ENCODE results near the gene ZNF787.
A peak's percentile ranks its signal among the peaks of the same experiment; 100 is the strongest.

ZNF787 gene

GRCh38 chr19:56080669-56081401 lies 40.3 kb downstream of the ZNF787 start:
- TF ChIP-seq CTCF (IDR thresholded peaks at IDR 0.05) = peak; percentile 32 to 47
- H3K27ac ChIP-seq = no peak overlapping the region
- intact Hi-C loops (cut with DNase I; ENCODE audit: low total_unique reads) = loop anchor here (5.0 kb wide), 1 partner anchor 91 kb away; no protein-coding TSS in a partner anchor

GRCh38 chr19:56079609-56080008 lies 41.5 kb downstream of the ZNF787 start:
- Histone ChIP-seq H3K4me1 (peaks cover 0 to 11% (median 8%) of the 10 kb centered on the region in 4 donors), H3K4me3 (no peak overlapping the region), H3K9me3 (no peaks in the 10 kb centered on the region), H3K27me3 (peaks cover 0 to 6% of the 10 kb centered on the region in 2 donors), H3K27ac (no peak overlapping the region), H3K36me3 (no peaks in the 10 kb centered on the region)
- no peak for DNase-seq
- intact Hi-C loops (cut with DNase I; ENCODE audit: low total_unique reads) = loop anchor here (5.0 to 10.0 kb wide), 2 partner anchors 93 to 265 kb away; no protein-coding TSS in a partner anchor
- no peak for TF ChIP-seq CTCF (IDR thresholded peaks at IDR 0.05)

More at GRCh38 chr19:56080669-56081401, 40.3 kb downstream of the ZNF787 start:
- Histone ChIP-seq H3K27me3 (peaks cover 0 to 6% of the 10 kb centered on the region in 2 donors), H3K4me3 (peak overlapping the region; percentile 28 to 37), H3K4me1 (peaks cover 0 to 11% (median 8%) of the 10 kb centered on the region in 4 donors), H3K36me3 (peaks cover 0 to 3% (median 0%) of the 10 kb centered on the region in 3 donors), H3K9me3 (no peaks in the 10 kb centered on the region)
- DNase-seq = peak; percentile 68 to 80

- Histone ChIP-seq H3K27ac (no peak overlapping the region), H3K36me3 (no peaks in the 10 kb centered on the region), H3K4me1 (peaks cover 0 to 10% (median 8%) of the 10 kb centered on the region in 4 donors), H3K27me3 (peaks cover 0 to 6% of the 10 kb centered on the region in 2 donors), H3K4me3 (no peak overlapping the region), H3K9me3 (no peaks in the 10 kb centered on the region)
- TF ChIP-seq CTCF (IDR thresholded peaks at IDR 0.05) = peak; percentile 77 to 85
- peak in 1 of 2 donors; percentile 69 for DNase-seq
- intact Hi-C loops (cut with DNase I; ENCODE audit: low total_unique reads) = loop anchor here (10.0 kb wide), 1 partner anchor 268 kb away; no protein-coding TSS in a partner anchor
These were observed 44.6 kb downstream of the ZNF787 start for GRCh38 chr19:56076498-56076897.

- Histone ChIP-seq H3K9me3 (no peaks in the 10 kb centered on the region), H3K36me3 (no peaks in the 10 kb centered on the region), H3K27ac (no peak overlapping the region), H3K27me3 (peaks cover 0 to 10% of the 10 kb centered on the region in 2 donors), H3K4me1 (peaks cover 0 to 7% (median 3%) of the 10 kb centered on the region in 4 donors), H3K4me3 (no peak overlapping the region)
- no peak for DNase-seq
- no peak for TF ChIP-seq CTCF (IDR thresholded peaks at IDR 0.05)
- intact Hi-C loops (cut with DNase I; ENCODE audit: low total_unique reads) = loop anchor here (10.0 kb wide), 1 partner anchor 274 kb away; no protein-coding TSS in a partner anchor
These were observed 49.9 kb downstream of the ZNF787 start for GRCh38 chr19:56071151-56071550.

GRCh38 chr19:56069642-56070041 lies 51.5 kb downstream of the ZNF787 start:
- intact Hi-C loops (cut with DNase I; ENCODE audit: low total_unique reads) = loop anchor here (10.0 kb wide), 1 partner anchor 275 kb away; no protein-coding TSS in a partner anchor
- no peak for DNase-seq
- Histone ChIP-seq H3K4me3 (no peak overlapping the region), H3K4me1 (peaks cover 0 to 8% (median 3%) of the 10 kb centered on the region in 4 donors), H3K27ac (no peak overlapping the region), H3K9me3 (no peaks in the 10 kb centered on the region), H3K36me3 (no peaks in the 10 kb centered on the region), H3K27me3 (peaks cover 0 to 16% of the 10 kb centered on the region in 2 donors)
- no peak for TF ChIP-seq CTCF (IDR thresholded peaks at IDR 0.05)

Data from tibial artery (tissue), 4 donors.